Measurements from ENCODE around the gene NUP205.
A peak's percentile ranks its signal among the peaks of the same experiment; 100 is the strongest.
"Not testable (repeated sequence)": the region's sequence is repeated elsewhere in the genome, so short reads cannot be mapped to it uniquely, and the experiment has no call there.

Gene NUP205

DNA sequence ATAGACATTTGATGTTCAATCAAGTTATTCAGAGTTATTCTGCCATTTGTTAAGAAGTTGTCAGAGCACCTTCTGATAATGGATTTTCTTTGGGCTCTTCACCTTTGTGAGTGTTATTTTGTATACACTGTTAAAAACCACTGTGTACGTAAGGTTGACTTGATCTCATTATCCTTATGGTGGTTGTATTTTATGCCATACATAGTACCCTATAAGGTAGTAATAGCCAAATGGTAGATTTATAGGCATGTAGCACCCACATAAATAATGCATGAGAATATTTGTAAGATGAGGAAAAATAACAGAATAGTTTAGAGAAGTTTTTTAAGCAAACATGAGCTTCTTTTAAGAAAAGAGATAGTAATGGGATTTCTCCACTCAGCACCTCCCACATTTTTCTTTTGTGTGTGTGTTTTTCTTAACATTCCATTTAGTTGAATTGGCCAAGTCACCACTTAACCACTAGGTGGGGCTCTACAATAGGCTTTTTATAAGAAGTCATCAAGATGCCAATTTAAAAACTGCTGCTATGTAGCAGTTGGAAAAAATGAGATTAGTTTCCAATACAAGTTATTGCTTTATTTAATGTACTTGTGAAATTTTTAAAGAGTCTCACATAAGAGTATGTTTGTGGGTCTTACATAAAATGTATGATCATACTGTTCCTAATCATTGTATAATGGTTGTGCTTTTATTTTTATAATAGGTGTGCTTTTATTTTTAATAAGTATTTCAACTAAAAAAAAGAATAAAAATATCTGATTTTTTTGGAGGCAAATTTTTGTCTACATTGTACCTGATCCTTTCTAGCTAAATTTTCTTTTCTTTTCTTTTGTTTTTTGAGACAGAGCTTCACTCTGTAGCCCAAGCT is 63.5 kb downstream of the NUP205 start:
- no peak for DNase-seq

DNA sequence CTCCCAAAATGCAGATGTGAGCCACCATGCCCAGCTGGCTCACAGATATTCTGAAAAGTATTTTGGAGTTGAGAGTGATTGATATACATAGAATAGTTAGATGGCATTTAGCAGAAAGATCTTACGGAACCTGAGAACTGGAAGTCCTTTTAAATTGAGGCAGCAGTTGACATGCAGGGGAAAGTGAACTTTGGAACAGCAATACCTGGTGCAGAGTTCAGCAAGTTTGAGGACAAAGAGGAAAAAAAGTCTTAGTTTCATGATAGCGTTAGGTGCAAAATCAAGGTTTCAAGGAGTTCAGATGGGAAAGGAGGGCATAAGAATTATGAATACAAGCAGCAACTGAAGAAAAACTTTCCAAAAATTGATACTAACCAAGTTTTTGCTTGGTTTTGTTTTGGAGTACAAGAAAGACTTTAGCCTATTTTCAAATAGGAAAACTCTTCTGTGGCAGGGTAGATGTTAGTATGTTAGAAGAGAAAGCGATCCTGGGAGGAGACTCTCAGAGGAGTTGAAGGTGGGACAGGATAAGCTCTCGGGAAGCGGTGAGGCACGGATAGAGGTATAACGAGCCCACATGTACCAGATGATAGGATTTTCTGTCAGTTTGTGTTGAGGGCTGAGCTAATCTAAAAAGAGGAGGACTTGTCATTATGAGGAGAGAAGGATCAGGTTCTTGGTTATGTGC is 76.6 kb downstream of the NUP205 start:
- DNase-seq = no peak

DNA sequence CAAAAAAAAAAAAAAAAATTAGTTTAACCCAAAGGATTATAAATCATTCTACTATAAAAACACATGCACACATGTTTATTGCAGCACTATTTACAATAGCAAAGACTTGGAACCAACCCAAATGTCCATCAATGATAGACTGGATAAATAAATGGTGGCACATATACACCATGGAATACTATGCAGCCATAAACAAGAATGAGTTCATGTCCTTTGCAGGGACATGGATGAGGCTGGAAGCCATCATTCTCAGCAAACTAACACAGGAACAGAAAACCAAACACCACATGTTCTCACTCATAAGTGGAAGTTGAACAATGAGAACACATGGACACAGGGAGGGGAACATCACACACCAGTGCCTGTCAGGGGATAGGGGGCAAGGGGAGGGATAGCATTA is 82.0 kb downstream of the NUP205 start:
- not testable (repeated sequence) for DNase-seq

DNA sequence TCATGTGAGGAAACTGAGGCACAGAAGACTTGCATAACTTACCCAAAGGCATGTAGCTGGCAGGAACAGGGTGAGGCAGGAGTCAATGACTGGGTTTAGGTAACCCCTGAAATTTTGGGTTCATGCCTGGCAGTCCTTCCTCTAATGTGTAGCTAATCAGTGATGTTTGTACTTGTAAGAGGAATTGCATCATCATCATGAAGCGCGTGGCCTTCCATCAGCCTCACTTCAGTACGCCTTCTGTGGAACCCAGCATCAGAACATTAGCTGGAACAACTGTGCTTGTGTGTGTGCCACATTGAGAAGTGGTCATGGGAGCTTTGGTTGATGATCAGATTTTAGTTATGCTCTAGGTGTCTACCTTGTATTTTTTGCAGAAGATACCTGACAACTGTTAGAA is 86.4 kb downstream of the NUP205 start:
- no peak for DNase-seq

DNA sequence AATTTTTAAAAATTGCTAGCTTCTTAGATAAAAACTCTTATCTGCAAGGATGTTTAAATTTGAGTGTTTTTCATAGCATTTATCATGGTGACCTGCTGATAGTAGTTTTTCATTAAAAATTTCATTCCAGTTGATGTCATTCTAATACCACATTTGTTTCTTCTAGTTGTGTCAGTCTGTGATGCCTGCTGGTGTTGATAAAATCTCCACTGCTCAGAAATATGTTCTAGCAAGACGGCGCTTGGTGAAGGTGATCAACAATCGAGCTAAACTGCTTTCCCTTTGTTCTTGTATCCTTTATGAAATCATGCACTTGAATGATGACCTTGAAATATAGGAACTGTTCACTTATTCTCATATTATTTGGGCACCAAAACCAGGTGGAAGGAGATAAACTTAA is 87.0 kb downstream of the NUP205 start:
- no peak for DNase-seq

DNA sequence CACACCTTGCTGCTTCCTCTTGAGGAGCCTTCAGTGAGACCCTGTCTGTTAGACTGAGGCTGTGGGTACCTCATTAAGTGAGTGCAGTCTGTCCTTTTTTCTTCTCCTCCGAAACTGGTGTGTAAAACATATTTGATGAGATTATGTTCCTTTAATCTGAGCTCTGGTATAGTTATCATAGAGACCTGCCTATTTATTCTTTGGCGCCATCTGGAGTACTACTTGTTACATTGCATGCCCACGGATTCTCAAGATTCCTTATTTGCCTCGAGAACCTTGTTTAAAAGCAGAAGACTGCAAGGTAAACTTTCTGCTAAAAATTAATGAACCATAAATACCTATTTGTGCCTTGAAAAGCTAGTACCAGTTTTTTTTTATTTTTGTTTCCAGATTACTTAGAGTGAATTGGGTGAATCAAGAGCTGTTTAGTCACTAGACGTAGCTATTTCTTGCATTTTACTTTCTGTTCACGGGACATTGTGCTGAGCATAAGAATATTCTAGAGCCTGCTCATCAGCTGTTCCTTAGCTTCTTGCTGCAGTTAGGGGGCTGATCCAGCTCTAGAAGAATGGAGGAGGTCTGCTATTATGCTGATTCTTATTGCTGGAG is 87.7 kb downstream of the NUP205 start:
- no peak for DNase-seq

DNA sequence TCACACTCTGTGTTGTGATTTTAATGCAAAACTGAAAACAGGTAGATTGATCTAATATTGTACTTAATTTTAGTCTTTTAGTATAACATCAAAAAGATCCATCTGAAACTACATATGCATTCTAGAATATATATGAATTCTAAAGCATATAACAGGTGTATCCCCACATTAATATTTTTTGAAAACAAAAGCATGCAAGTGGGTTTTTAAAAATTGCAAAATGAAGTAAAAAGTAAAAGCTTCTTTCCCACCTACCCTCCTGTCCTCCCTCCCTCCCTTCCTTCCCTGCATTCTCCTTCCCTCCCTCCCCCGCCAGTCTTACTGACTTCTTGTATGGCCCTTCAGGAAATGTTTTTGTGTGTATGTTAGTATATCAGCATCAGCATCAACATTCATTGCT is 90.0 kb downstream of the NUP205 start:
- DNase-seq = no peak

DNA sequence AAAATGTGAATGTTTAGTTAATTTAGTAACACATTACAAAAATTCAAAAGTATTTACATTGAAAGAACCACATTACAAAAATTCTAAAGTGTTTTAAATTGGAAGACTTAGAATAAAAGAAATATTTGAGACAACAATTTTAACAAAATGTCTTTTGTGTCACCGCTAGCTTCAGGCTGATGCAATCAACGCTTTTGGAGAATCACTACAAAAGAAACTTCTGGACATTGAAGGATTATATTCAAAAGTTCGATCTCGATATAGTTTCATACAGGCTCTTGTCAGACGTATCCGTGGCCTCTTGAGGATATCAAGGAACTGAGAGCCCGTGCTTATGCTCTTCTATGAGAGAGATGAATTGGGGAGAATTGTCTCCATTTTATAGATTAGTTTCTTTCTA is 90.5 kb downstream of the NUP205 start:
- DNase-seq = no peak

DNA sequence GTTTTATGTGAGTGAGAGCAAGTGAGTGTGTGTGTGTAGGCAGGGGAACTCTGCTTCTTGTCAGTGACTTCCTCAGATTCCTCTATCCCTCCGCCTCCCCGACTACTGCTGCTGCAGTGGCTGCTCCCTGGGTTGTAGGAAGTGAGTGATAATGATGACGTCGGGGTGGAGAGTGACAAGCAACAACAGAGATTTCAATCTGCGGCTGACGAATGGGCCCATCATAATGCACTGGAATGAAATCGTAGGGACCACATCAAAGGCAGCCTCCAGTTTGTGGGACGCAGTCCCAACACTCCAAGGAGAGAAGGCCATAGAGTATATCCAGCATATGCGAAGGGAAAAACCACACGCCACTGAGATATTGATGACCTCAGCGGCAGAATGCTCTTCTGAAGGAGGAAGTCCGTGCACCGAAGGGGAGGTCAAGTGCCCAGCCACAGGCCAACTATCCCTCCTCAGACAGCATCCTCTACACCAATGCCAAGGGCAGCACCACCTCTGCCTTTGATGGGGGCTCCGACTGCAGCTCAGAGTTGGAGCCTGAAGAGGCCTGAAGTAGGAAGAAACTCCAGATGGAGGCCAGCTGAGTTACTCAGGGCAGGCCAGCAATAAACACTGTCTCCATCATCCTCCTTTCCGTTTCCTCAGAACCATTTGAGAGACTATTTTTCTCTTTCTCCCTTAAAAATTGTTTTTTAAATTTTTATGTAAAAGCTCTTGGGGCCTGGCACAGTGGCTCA is 93.3 kb downstream of the NUP205 start:
- no peak for DNase-seq

DNA sequence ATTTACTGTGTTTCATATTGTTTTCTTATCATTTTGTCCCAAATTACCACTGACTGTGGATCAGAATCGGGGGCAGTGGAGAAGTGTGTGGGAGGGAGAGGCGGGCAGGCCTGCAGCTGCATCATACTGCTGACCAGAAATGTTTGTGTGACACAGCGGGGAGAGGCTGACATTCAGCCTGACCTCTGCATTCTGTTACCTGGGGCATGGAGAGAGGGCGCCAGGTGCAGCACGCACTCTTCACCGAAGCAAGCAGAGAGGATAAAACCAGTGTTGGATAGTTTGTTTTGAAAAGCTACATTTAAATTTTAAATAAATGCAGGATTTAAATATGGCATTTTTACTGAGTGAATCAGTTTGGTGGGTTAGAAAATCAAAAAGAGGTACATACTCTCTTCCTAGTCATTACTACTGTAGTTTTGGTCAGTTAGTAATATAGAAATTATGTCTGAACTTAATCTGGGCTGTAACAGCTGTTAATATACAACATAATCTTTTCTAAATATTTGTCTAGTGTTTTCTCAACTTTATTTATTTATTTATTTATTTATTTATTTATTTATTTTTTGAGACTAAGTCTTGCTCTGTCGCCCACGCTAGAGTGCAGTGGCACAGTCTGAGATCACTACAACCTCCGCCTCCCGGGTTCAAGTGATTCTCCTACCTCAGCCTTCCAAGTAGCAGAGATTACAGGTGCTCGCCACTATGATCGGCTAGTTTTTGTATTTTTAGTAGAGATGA is 95.8 kb downstream of the NUP205 start:
- no peak for DNase-seq

DNA sequence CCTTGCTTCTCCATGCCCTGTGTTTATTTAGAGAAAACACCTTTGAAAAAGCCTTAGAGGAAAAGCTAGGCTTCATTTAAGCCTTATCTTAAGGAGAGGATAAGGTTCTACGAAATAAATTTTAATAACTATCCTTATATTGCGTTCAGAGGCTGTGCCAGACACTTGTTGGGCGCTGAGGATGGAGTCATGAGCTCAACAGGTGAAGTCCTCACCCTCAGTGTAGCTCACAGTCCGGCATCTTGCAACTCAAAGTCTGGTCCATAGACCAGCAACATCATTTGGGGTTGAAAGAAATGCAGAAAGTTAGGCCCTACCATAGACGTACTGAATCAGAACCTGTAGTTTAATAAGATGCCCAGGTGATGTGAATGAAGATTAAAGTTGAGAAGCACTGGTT is 100.8 kb downstream of the NUP205 start:
- no peak for DNase-seq

DNA sequence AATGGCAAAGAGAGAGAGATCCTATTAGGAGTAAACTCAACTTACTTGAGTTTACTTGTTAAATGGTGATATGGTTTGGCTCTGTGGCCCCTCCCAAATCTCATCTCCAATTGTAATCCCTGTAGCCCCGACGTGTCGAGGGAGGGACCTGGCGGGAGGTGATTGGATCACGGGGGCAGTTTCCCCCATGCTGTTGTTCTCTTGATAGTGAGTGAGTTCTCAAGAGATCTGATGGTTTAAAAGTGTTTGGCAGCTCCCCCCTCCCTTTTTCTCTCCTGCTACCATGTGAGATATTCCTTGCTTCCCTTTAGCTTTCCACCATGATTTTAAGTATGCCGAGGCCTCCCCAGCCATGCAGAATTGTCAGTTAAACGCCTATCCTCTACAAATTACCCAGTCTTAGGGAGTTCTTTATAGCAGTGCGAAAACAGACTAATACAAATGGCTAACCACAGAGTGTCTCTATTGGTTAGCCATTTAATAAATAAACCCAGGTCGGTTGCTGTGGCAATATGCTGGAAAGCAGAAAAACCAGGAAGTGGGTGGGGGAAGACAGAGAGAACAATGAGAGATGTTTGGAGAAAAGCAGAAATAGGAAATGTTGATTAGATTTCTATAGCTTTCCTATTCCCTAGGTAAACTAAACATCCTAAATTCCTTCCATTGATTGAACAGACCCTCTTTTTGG is 101.6 kb downstream of the NUP205 start:
- no peak for DNase-seq

DNA sequence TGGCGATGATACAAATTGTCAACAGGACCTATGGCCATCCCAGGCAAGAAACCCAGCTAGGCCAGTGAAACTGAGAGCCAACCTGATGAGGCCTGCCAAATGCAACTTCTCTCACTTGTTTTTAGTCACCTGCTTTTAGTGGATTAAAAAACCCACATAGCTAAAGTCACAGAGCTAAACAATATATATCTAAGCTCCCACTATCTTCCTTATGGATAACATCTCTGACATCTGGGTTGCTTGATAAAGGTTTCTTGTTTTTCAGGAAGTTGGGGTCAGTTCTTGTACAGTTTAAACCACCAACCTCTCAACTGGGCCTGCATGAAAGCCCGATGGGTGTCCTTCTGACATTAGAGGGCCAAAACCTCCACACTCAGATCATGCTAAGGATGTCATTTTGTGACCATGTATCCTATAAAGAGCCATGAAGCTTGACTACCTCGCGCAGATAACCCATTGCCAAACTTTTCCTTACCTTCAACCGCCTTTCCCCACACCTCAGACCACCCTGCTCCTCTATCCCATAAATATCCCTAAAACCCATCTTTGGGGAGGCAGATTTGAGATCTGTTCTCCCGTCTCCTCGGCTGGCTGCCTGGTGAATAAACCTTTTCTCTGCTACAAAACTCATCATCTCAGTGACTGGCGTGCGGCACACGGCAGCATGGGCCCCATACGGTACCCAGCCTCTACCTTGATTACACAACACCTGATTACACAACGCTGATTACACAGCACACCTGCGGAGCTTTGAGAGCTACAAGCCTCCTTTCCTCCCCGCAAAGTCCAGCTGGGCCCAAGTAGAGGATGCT is 103.8 kb downstream of the NUP205 start:
- no peak for DNase-seq

DNA sequence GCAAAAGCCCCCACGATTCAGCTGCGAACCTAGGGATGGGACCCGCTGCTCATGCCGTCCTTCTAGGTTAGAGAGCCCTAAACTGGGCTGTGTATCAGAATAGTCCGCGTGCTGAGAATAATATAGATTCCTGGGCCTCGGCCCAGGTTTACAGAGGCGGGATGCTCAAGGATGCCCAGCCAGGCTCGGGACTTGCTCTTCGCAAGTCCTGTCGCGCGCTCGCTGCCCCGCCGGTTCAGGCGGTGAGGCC is 104.3 kb downstream of the NUP205 start:
- no peak for DNase-seq

DNA sequence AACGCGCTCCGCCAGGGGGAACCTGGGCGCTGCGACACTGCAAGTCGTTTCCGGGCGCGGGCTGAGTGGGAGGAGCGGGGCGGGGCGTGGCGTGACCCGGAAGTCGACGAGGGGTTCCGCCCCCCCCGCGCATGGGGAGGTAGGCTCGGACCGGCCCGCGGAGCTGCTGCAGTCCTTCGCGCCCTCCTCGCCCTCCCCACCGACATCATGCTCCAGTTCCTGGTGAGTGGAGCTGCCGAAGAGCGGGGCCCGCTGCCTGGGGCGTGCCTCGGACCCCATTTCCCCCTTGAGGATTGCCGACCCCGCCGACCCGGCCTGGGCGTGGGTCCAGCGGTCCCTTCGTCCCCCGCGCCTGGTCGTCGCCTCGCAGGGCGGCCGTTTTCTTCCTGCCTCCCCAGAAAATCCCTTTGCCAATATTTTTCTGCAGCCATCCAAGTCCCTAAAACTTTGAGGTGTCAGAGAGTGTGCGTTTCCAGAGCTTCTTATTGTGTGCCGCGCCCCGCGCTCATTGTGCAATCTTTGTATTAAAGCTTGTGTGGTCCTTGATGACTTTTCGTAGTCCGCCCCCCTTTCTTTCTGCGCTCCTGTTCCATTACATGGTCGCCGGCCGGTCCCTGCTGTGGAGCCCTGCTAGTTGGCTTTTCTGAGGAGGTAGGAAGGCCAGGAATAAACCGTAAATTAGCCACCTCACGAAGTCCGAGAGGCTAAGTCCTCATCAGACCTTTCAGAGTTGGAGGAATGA is 104.8 kb downstream of the NUP205 start, which contains the start of gene STMP1:
TSS of gene STMP1 (plus strand) at position 142 of the 742 bp plus-strand sequence.
- peak; percentile 49 for DNase-seq

DNA sequence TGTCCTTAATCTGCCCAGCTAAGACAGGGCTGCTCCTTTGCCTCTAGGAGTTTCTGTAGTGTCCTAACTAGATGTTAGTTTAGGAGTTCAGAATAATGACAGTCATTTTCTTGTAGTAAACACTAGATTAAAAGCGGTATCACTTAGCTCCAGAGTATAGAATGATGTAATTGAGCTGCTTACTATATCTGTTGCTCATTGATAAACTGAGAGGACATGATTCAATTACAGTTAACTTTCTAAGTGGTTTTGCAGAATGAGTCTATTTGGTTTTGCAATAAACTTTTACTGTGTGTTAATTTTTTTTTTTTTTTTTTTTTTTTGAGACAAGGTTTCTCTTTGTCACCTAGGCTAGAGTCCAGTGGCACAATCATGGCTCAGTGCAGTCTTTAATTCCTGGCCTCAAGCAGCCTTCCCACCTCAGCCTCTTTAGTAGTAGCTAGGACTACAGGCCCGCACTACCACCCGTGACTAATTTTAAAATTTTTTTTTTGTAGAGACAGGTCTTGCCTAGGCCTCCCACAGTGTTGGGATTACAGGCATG is 106.4 kb downstream of the NUP205 start:
- no peak for DNase-seq

DNA sequence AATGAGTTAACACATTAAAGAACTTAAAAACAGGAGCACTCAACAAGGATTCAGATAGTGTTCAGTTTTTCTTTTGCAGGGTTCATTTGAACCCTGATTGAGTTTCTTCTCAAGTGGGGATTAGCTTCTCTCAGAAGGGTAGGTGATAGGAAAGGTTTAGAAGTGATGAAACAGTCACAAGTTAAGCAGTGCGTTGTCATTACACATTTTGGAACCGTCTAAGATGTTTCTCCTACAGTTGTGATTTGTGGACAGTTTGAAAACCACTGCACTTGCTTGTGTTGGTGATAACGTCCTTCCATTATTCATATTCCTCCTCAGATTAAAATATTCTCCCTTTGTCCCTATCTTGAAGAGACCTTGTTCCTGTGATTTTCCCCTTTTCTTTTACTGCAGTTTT is 107.3 kb downstream of the NUP205 start:
- DNase-seq = no peak

DNA sequence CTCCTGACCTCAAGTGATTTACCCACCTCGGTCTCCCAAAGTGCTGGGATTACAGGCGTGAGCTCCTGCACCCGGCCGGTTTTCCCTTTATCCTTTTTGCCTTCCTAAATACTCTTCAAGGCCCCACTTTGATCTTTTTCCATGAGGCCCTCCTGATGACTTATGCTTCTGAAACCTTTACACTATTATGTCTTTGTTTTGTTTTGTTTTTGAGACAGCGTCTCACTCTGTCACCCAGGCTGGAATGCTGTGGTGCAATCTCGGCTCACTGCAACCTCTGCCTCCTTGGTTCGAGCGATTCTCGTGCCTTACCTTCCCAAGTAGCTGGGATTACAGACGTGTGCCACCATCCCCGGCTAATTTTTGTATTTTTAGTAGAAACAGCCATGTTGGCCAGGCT is 108.4 kb downstream of the NUP205 start:
- no peak for DNase-seq

DNA sequence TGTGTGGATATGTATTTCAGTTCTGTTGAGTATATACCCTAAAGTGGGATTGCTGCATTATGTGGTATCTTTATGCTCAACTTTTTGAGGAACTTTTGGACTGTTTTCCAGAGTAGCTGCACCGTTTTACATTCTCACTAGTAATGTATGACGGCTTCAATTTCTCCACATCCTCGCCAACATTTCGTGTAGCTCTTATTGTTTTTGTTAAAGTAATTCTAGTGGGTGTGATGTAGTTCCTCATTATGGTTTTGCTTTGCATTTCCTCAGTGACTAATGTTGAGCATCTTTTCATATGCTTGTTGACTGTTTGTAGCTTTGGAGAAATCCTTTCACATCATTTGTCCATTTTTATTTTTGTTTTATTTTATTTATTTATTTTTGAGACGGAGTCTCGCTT is 109.1 kb downstream of the NUP205 start:
- DNase-seq = no peak

DNA sequence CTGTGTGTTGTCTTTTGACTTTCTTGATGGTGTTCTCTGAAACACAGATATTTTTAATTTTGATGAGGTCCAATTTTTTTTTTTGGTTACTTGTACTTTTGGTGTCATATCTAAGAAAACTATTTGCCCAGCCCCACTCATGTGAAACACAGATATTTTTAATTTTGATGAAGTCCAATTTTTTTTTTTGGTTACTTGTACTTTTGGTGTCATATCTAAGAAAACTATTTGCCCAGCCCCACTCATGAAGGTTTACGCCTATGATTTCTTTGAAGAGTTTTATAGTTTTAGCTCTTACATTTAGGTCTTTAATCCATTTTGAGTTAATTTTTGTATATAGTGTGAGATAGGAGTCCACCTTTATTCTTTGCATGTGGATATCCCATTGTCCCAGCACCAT is 109.9 kb downstream of the NUP205 start:
- not testable (repeated sequence) for DNase-seq

Measured in NCI-H1436 treated with DMSO at 0.1 percent for 48 hours (cell line).